Naive thymus-derived CD4-positive, alpha-beta T cell (primary cell): ENCODE data around the gene CCDC88B. TPM values are rescaled to one million over a fixed set of nuclear protein-coding genes. Genes with fewer than 3 reads are reported as not detected.

Experiments used
- ATAC-seq: fragments of 150-1000 bp; cut with Tn5 transposase; 2 replicates; pipeline ENCODE4 v1.10.0; 2021; ENCODE audit warnings: mild to moderate bottlenecking, moderate library complexity
- CTCF ChIA-PET: fragments of 350-600 bp; sonication (Branson Sonifier 250); formaldehyde crosslinking; loops from one replicate; lab custom pipeline; 2021; ENCODE audit warnings: antibody characterized with exemption; lab: Charles Lee
- POLR2A ChIA-PET: fragments of 350-600 bp; sonication (Branson Sonifier 250); formaldehyde crosslinking; loops from one replicate; lab custom pipeline; 2021; ENCODE audit warnings: antibody characterized with exemption, inconsistent platforms; lab: Charles Lee
- DNase-seq, 9 donors: peaks; one replicate each; pipeline versions ENCODE4 v3.0.0 to v3.0.0-alpha.2; 2020 to 2022; ENCODE audit warnings: mixed read lengths in 1 of 9
- H3K27ac ChIP-seq: one replicate; pipeline ENCODE4 v1.7.0; 2013; ENCODE audit warnings: mild to moderate bottlenecking, low read depth, low read length, moderate library complexity
- H3K27me3 ChIP-seq, 2 donors: one replicate each; pipeline ENCODE4 v1.7.0; 2013; ENCODE audit warnings: low read length in 2 of 2, mild to moderate bottlenecking in 2 of 2, moderate library complexity in 2 of 2; ENCODE audit not compliant: control insufficient read depth in 2 of 2, insufficient read depth in 2 of 2
- H3K36me3 ChIP-seq, 3 experiments: 1 replicate in 2 of 3; 2 replicates in 1 of 3; pipeline ENCODE4 v1.7.0; 2013; ENCODE audit warnings: low read length in 3 of 3, mild to moderate bottlenecking in 3 of 3, moderate library complexity in 1 of 3; ENCODE audit not compliant: insufficient read depth in 3 of 3, control insufficient read depth in 2 of 3
- H3K4me1 ChIP-seq, 2 donors: one replicate each; pipeline ENCODE4 v1.7.0; 2013; ENCODE audit warnings: low read length in 2 of 2, mild to moderate bottlenecking in 2 of 2, moderate library complexity in 1 of 2; ENCODE audit not compliant: control insufficient read depth in 2 of 2, insufficient read depth in 2 of 2
- H3K4me3 ChIP-seq: 2 replicates; pipeline ENCODE4 v1.7.0; 2013; ENCODE audit warnings: mild to moderate bottlenecking, low read length
- H3K9me3 ChIP-seq, 3 experiments: 1 replicate in 2 of 3; 2 replicates in 1 of 3; pipeline ENCODE4 v1.7.0; 2013; ENCODE audit warnings: low read length in 3 of 3; ENCODE audit not compliant: control insufficient read depth in 2 of 3
- H3K27ac Mint-ChIP-seq, 9 donors: one replicate each; pipeline ENCODE4 v1.8.0; 2020 to 2022; ENCODE audit warnings: mixed read lengths in 9 of 9, mild to moderate bottlenecking in 8 of 9, moderate library complexity in 5 of 9, inconsistent platforms in 2 of 9
- H3K27me3 Mint-ChIP-seq, 5 donors: one replicate each; pipeline ENCODE4 v1.8.0; 2021 to 2022; ENCODE audit warnings: mixed read lengths in 5 of 5, mild to moderate bottlenecking in 1 of 5
- H3K36me3 Mint-ChIP-seq, 5 donors: one replicate each; pipeline ENCODE4 v1.8.0; 2020 to 2022; ENCODE audit warnings: mixed read lengths in 5 of 5, mild to moderate bottlenecking in 3 of 5, inconsistent platforms in 1 of 5
- H3K4me1 Mint-ChIP-seq, 7 donors: one replicate each; pipeline ENCODE4 v1.8.0; 2020 to 2022; ENCODE audit warnings: mixed read lengths in 7 of 7, mild to moderate bottlenecking in 3 of 7, inconsistent platforms in 1 of 7
- H3K4me3 Mint-ChIP-seq, 10 donors: one replicate each; pipeline ENCODE4 v1.8.0; 2020 to 2022; ENCODE audit warnings: mild to moderate bottlenecking in 10 of 10, mixed read lengths in 10 of 10, moderate library complexity in 6 of 10, inconsistent platforms in 2 of 10
- H3K9me3 Mint-ChIP-seq, 11 donors: one replicate each; pipeline ENCODE4 v1.8.0; 2020 to 2022; ENCODE audit warnings: mixed read lengths in 11 of 11, mild to moderate bottlenecking in 4 of 11, inconsistent platforms in 1 of 11, moderate library complexity in 1 of 11
- intact Hi-C, 2 donors: fragments of 100-400 bp; cut with micrococcal nuclease; formaldehyde crosslinking; loops; one replicate each; pipeline ENCODE4 v1.15.1; 2023
- microRNA-seq: library from miRNA; unstranded; fragments of <30 nt; microRNA quantifications from one replicate; pipeline ENCODE4 v1.2.0, GENCODE V29; 2022; ENCODE audit warnings: borderline microRNAs expressed
- polyA plus RNA-seq, 2 donors: library from polyadenylated mRNA; unstranded; fragments of 300-500 nt; fragmentation: Illumina TruSeq; gene quantifications; one replicate each; pipeline ENCODE4 v1.2.3, GENCODE V29; 2021
- total RNA-seq, 6 experiments: library from RNA in 5 of 6; stranded (reverse) in 5 of 6; gene quantifications; 1 replicate in 5 of 6; 2 replicates in 1 of 6; pipeline ENCODE4 v1.2.3 and lab custom pipeline; 2021 to 2026

CCDC88B gene
- total and polyA plus RNA-seq, 7 experiments from 2014 or later = 12.8 to 182 (median 74.3) TPM

GRCh38 chr11:64400667-64401066, 60.7 kb downstream of the CCDC88B start:
- Histone ChIP-seq H3K9me3 (no peaks in the 10 kb centered on the region), H3K4me1 (no peaks in the 10 kb centered on the region), H3K27ac (no peak overlapping the region), H3K4me3 (no peak overlapping the region), H3K27me3 (no peaks in the 10 kb centered on the region), H3K36me3 (no peaks in the 10 kb centered on the region)
- Mint-ChIP-seq H3K4me3 (no peak overlapping the region), H3K4me1 (peaks cover 0 to 4% (median 0%) of the 10 kb centered on the region in 7 donors), H3K27me3 (peaks cover 0 to 31% (median 11%) of the 10 kb centered on the region in 5 donors), H3K27ac (no peak overlapping the region), H3K9me3 (peaks cover 0 to 17% (median 6%) of the 10 kb centered on the region in 11 donors), H3K36me3 (no peaks in the 10 kb centered on the region)
- ATAC-seq = no peak
- intact Hi-C loops = no loop called here
- DNase-seq = no peak
- ChIA-PET POLR2A (no interaction called here), CTCF (no interaction called here)

- POLR2A ChIA-PET = no interaction called here
- peaks cover 0 to 17% (median 6%) of the 10 kb centered on the region in 11 donors for H3K9me3 Mint-ChIP-seq
- H3K27ac Mint-ChIP-seq = no peak overlapping the region
- intact Hi-C loops = no loop called here
- H3K27me3 Mint-ChIP-seq = peaks cover 0 to 24% (median 14%) of the 10 kb centered on the region in 5 donors
- H3K36me3 Mint-ChIP-seq = no peaks in the 10 kb centered on the region
- H3K4me3 ChIP-seq = no peak overlapping the region
- H3K9me3 ChIP-seq = no peaks in the 10 kb centered on the region
- H3K4me1 Mint-ChIP-seq = peaks cover 0 to 2% (median 0%) of the 10 kb centered on the region in 7 donors
- H3K27me3 ChIP-seq = no peaks in the 10 kb centered on the region
- H3K4me3 Mint-ChIP-seq = no peak overlapping the region
- H3K36me3 ChIP-seq = no peaks in the 10 kb centered on the region
- DNase-seq = no peak
- no peak overlapping the region for H3K27ac ChIP-seq
- no peak for ATAC-seq
- CTCF ChIA-PET = no interaction called here
- H3K4me1 ChIP-seq = no peaks in the 10 kb centered on the region
These were observed 61.8 kb downstream of the CCDC88B start for GRCh38 chr11:64401775-64402174.

GRCh38 chr11:64403106-64403505, 63.1 kb downstream of the CCDC88B start:
- Histone ChIP-seq H3K27me3 (no peaks in the 10 kb centered on the region), H3K4me3 (no peak overlapping the region), H3K36me3 (no peaks in the 10 kb centered on the region), H3K27ac (no peak overlapping the region), H3K9me3 (no peaks in the 10 kb centered on the region), H3K4me1 (no peaks in the 10 kb centered on the region)
- Mint-ChIP-seq H3K36me3 (no peaks in the 10 kb centered on the region), H3K4me3 (no peak overlapping the region), H3K27ac (no peak overlapping the region), H3K27me3 (peaks cover 0 to 20% (median 10%) of the 10 kb centered on the region in 5 donors), H3K9me3 (peaks cover 0 to 17% (median 6%) of the 10 kb centered on the region in 11 donors), H3K4me1 (peaks cover 0 to 2% (median 0%) of the 10 kb centered on the region in 7 donors)
- ChIA-PET POLR2A (no interaction called here), CTCF (no interaction called here)
- intact Hi-C loops = no loop called here
- ATAC-seq (no peak), DNase-seq (no peak)

GRCh38 chr11:64406221-64406946, 66.4 kb downstream of the CCDC88B start:
- no peak for DNase-seq
- intact Hi-C loops = no loop called here
- Mint-ChIP-seq H3K9me3 (peaks cover 0 to 17% (median 6%) of the 10 kb centered on the region in 11 donors), H3K4me3 (no peak overlapping the region), H3K4me1 (peaks cover 0 to 3% (median 0%) of the 10 kb centered on the region in 7 donors), H3K27me3 (peaks cover 0 to 19% (median 10%) of the 10 kb centered on the region in 5 donors), H3K36me3 (no peaks in the 10 kb centered on the region), H3K27ac (no peak overlapping the region)
- H3K4me3 ChIP-seq = no peak overlapping the region
- ChIA-PET POLR2A (interaction anchor here (0.6 kb wide), 1 partner anchor 780 kb away, joined by 3 read pairs; no protein-coding TSS in a partner anchor), CTCF (no interaction called here)
- ATAC-seq = no peak
- H3K4me1 ChIP-seq = no peaks in the 10 kb centered on the region
- H3K27me3 ChIP-seq = no peaks in the 10 kb centered on the region
- H3K36me3 ChIP-seq = no peaks in the 10 kb centered on the region
- H3K27ac ChIP-seq = no peak overlapping the region
- H3K9me3 ChIP-seq = no peaks in the 10 kb centered on the region

Small RNAs within 50 kb of the gene (microRNA-seq; reads per million reads assigned to microRNA genes)
- not detected for gene MIR1237
- gene MIR7155 = 2.1 reads per million

Other genes with a start within 250 kb of the CCDC88B start
- 10 to 100 TPM in 2 of 5 experiments, 1 to 10 TPM in 3; 5.4 to 12.4 (median 8.7) TPM for gene MACROD1, start 174.1 kb upstream of the CCDC88B start, total RNA-seq
- 10 to 100 TPM in 1 of 2 donors, 1 to 10 TPM in 1; 9.7 to 16.2 TPM for gene MACROD1, start 174.1 kb upstream of the CCDC88B start, polyA plus RNA-seq
- gene STIP1, start 154.0 kb upstream of the CCDC88B start, total RNA-seq = 100 to 1,000 TPM in 1 of 5 experiments, 10 to 100 TPM in 4; 45.1 to 243 (median 88.8) TPM
- gene STIP1, start 154.0 kb upstream of the CCDC88B start, polyA plus RNA-seq = 100 to 1,000 TPM in 1 of 2 donors, 10 to 100 TPM in 1; 56.6 to 123 TPM
- gene FERMT3, start 133.5 kb upstream of the CCDC88B start, total RNA-seq = 100 to 1,000 TPM in 4 of 5 experiments, 10 to 100 TPM in 1; 77.1 to 209 (median 120) TPM
- gene FERMT3, start 133.5 kb upstream of the CCDC88B start, polyA plus RNA-seq = 100 to 1,000 TPM; 119 to 186 TPM
- gene TRPT1, start 114.0 kb upstream of the CCDC88B start, total RNA-seq = 10 to 100 TPM; 24.0 to 53.0 (median 27.2) TPM
- 10 to 100 TPM; 50.0 to 53.7 TPM for gene TRPT1, start 114.0 kb upstream of the CCDC88B start, polyA plus RNA-seq
- gene NUDT22, start 113.9 kb upstream of the CCDC88B start, total RNA-seq = 10 to 100 TPM; 47.8 to 94.0 (median 78.3) TPM
- gene NUDT22, start 113.9 kb upstream of the CCDC88B start, polyA plus RNA-seq = 10 to 100 TPM; 40.7 to 51.2 TPM
- gene DNAJC4, start 109.7 kb upstream of the CCDC88B start, total RNA-seq = 10 to 100 TPM; 39.3 to 61.7 (median 47.4) TPM
- 10 to 100 TPM; 24.3 to 26.7 TPM for gene DNAJC4, start 109.7 kb upstream of the CCDC88B start, polyA plus RNA-seq
- 10 to 100 TPM; 30.6 to 99.5 (median 88.0) TPM for gene VEGFB, start 105.6 kb upstream of the CCDC88B start, total RNA-seq
- 10 to 100 TPM; 12.9 to 15.3 TPM for gene VEGFB, start 105.6 kb upstream of the CCDC88B start, polyA plus RNA-seq
- 10 to 100 TPM; 20.3 to 46.6 (median 33.5) TPM for gene FKBP2, start 99.1 kb upstream of the CCDC88B start, total RNA-seq
- gene FKBP2, start 99.1 kb upstream of the CCDC88B start, polyA plus RNA-seq = 10 to 100 TPM; 61.8 to 81.4 TPM
- gene PPP1R14B, start 93.3 kb upstream of the CCDC88B start, total RNA-seq = 100 to 1,000 TPM in 1 of 5 experiments, 10 to 100 TPM in 4; 20.1 to 116 (median 26.0) TPM
- 10 to 100 TPM; 23.9 to 29.5 TPM for gene PPP1R14B, start 93.3 kb upstream of the CCDC88B start, polyA plus RNA-seq
- gene PLCB3, start 88.7 kb upstream of the CCDC88B start, total RNA-seq = 10 to 100 TPM in 2 of 5 experiments, 1 to 10 TPM in 3; 3.3 to 12.1 (median 8.1) TPM
- under 1 TPM; 0.19 to 0.81 TPM for gene PLCB3, start 88.7 kb upstream of the CCDC88B start, polyA plus RNA-seq
- 10 to 100 TPM; 17.5 to 41.1 (median 22.7) TPM for gene BAD, start 55.5 kb upstream of the CCDC88B start, total RNA-seq
- gene BAD, start 55.5 kb upstream of the CCDC88B start, polyA plus RNA-seq = 10 to 100 TPM; 40.3 TPM
- gene GPR137, start 54.4 kb upstream of the CCDC88B start, total RNA-seq = 10 to 100 TPM; 25.2 to 45.9 (median 34.3) TPM
- 1 to 10 TPM; 4.9 to 5.4 TPM for gene GPR137, start 54.4 kb upstream of the CCDC88B start, polyA plus RNA-seq
- under 1 TPM in 1 of 5 experiments, not detected in 4; 0.42 TPM for gene KCNK4, start 48.9 kb upstream of the CCDC88B start, total RNA-seq
- gene KCNK4, start 48.9 kb upstream of the CCDC88B start, polyA plus RNA-seq = not detected
- gene CATSPERZ, start 39.8 kb upstream of the CCDC88B start, total RNA-seq = under 1 TPM in 1 of 5 experiments, not detected in 4; 0.60 TPM
- not detected for gene CATSPERZ, start 39.8 kb upstream of the CCDC88B start, polyA plus RNA-seq
- gene ESRRA, start 34.7 kb upstream of the CCDC88B start, total RNA-seq = 10 to 100 TPM; 23.7 to 42.0 (median 27.9) TPM
- 10 to 100 TPM in 1 of 2 donors, 1 to 10 TPM in 1; 5.3 to 12.9 TPM for gene ESRRA, start 34.7 kb upstream of the CCDC88B start, polyA plus RNA-seq
- gene TRMT112, start 22.6 kb upstream of the CCDC88B start, total RNA-seq = 100 to 1,000 TPM in 4 of 5 experiments, 10 to 100 TPM in 1; 90.9 to 208 (median 152) TPM
- gene TRMT112, start 22.6 kb upstream of the CCDC88B start, polyA plus RNA-seq = 100 to 1,000 TPM; 527 to 613 TPM
- 10 to 100 TPM; 41.4 to 99.2 (median 55.2) TPM for gene PRDX5, start 22.1 kb upstream of the CCDC88B start, total RNA-seq
- gene PRDX5, start 22.1 kb upstream of the CCDC88B start, polyA plus RNA-seq = 100 to 1,000 TPM; 184 to 195 TPM
- gene RPS6KA4, start 19.0 kb downstream of the CCDC88B start, total RNA-seq = 10 to 100 TPM; 14.2 to 35.7 (median 27.9) TPM
- gene RPS6KA4, start 19.0 kb downstream of the CCDC88B start, polyA plus RNA-seq = 1 to 10 TPM; 4.6 to 7.7 TPM
- gene SLC22A11, start 215.7 kb downstream of the CCDC88B start, total RNA-seq = not detected
- not detected for gene SLC22A11, start 215.7 kb downstream of the CCDC88B start, polyA plus RNA-seq